Hematopoietic multipotent progenitor cell treated with erythropoietin and hydrocortisone succinate and interleukin-3 and kit ligand, for 6 days (in vitro differentiated cells): ENCODE measurements around the gene ASB2.

Experiments
- DNase-seq: peaks from one replicate; pipeline ENCODE4 v3.0.0-alpha.2; 2015

ASB2 gene

GRCh38 chr14:94001016-94001415 lies 24.6 kb upstream of the ASB2 start:
- DNase-seq: no peak

DNA sequence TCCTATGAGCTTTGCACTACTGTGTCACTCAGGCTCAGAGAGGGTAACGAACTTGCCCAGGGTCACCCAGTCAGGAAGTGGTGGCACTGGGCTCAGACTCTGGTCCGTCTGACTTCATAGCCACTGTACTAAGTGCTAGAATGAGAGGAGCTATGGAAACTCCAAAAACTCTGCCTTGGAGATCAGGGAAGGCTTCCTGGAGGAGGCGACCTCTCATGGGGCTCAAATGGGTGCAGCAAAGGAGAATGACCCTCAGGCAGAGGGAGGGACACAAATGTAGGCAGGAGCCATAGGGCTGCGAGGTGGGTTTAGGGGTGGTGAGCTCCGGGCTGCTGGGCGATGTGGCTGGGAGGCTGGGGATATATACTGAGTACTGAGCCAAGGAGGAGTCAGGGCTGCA lies 23.9 kb upstream of the ASB2 start:
- no peak for DNase-seq

DNA sequence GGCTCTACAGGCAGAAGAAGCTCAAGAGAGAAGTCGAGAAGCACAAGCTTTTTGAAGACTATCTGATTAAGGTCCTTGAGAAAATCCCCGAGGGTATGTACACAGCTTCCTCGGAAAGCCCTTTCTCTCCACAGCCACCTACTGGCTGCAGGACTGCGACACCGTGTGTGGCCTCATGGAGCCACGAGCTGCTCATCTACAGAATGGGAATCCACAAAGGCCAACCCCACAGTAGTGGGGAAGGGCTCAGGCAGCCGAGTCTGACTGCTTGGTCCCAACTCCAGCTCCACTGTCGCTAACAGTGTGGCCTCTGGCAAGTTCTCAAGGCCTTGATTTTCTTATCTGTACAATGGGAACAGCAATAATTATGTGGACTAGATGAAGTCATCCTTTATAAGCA lies 23.2 kb upstream of the ASB2 start:
- DNase-seq: no peak

DNA sequence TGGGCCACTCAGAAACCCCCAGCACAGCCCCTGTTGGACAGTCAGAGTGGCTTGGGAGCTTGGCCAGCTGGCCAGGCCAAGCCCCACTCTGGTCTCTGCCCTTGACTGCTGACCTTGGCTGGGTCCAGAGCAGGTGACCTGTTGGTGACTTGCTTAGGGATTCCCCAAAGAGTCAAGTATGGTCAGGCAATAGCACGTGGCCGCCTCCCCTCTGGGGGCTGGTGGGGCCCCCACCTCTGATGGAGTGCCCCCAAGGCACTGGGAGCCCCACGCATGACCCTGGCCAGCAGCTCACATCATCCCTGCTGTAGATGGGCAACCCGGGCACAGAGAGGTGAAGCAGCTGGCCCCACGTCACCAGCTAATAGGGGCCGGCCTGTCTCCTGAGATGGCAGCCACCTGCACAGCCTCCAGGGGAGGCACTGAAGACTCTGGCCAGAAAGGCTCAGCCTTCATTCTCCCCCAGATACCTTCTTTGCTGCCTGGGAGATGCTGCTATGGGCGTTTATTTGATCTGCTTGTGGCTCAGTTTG lies 22.6 kb upstream of the ASB2 start:
- DNase-seq: no peak

DNA sequence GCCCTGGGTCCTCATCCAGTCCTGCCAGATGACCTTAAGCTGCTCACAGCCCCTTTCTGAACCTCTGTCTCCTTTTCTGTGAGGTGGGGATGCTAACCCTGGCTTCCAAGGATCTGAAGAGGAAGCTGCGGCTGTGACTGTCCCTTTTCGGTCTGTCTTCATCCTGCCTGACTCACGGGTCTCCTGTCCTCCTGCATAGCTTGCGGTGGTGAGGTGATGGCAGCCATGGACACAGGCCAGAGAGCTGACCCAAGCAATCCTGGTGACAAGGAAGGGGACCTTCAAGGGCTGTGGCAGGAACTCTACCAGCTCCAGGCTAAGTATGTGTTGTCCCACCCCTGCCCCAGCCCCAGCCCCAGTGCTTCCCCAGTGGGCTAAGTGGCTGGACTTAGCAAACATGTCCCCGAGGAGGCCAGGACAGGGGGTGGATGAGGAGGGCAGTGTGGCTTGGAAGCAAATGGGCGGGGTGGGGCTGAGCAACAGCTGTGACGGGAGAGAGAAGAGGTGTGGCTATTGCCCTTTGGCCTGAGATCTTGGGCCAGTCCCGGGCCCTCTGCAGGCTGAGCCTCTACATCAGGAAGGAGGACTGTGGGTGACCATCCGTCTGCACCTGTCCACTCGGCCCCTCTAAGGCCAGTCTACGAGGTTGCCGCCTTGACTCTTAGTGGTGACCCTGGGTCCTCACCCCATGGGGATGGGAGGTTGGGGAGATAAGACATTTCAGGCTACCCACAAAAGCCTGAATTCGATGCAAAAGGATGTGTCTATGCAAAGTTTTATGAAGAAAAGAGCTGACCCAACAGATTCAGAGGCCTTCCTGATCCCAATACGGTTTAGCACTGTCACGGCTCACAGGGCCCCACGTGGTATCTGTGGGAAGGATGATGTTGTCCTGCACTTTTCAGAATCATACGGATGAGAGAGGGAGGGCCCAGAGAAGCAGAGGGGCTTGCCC lies 21.8 kb upstream of the ASB2 start:
- no peak for DNase-seq

- DNase-seq: no peak
Measured at GRCh38 chr14:93997082-93997481, 20.7 kb upstream of the ASB2 start, which contains the start of gene CCDC197. Gene CCDC197 (plus strand): TSS chr14:93997301. CDS start chr14:93998132, 831 bp downstream.

DNA sequence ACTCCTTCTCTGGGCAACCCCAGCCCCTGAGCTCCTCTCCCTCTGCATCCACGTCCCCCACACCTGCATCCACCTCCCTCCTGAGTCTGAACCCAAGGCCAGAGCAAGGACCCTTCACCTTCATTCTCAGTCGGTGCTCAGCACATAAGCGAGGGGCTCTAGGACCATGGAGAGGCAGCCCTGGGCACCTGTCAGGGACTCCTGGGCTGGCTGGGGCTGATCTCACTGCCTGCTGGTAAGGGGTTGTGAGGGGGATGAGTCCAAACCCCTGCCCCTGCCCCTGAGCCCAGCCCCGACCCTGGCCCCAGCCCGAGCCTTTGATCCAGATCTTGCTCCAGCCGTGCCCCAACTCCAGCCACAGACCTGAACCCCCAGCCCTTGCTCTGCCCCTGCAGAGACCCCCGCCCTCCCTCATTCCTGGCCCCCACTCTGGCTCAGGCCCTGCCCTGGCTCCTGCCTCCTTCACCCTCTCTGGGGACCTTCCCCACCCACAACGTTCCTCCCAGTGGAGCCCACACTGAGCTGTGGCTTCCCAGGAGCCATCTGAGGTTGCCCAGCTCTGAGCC lies 19.8 kb upstream of the ASB2 start:
- no peak for DNase-seq

DNA sequence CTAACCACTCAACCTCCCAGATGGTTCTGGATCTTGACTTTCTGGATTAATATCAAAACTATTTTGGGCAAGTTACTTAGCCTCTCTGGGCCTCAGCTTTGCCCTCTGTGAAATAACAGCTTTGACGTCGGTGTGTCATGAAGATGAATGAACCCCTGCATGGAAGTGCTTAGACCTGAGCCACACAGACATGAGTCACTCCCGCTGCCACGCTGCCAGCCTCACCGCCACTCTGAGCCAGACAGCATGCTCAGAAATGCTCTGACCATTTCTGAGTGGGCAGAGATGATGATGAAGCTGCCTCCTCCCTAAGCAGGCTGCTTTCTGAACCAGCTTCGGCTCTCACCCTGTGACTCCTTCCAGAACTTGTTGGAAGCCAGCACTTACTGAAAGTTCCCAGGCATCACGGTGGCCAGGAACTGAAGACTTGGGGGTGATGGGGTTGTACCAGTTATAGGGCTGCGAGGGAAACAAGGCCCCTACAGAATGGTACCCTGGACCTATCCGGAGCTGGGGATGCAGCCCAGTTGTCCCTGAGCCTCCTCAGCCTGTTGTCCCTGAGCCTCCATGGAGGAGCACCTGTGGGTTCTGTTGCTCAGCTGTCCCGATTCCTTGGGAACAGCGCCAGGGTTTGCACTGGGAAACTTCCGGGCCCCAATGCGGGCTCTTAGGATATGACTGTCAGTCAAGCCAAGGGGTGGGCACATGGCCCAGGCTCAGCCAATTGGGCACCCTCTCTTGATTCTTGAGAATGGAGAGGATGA lies 18.7 kb upstream of the ASB2 start:
- DNase-seq: no peak

DNA sequence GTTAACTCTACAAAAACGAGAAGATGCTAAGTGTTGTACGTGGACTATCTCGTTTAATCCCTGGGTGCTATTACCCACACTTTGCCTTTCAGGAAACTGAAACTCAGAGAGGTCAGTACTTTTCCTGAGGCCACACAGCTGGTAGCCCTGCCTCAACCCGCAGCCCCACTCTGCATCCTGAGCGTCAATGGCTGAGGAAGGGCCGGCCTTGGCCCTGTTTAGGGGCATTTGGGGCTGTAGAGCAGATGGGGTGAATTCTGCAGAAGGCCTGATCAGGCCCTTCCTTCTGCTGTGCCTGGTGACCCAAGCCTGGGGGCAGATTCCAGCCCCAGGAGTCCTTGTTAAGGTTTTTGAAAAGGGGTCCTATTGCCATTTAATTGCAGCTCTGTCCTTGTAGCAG lies 17.0 kb upstream of the ASB2 start:
- no peak for DNase-seq

- no peak for DNase-seq
Measured at GRCh38 chr14:93991649-93992048, 15.3 kb upstream of the ASB2 start.

DNA sequence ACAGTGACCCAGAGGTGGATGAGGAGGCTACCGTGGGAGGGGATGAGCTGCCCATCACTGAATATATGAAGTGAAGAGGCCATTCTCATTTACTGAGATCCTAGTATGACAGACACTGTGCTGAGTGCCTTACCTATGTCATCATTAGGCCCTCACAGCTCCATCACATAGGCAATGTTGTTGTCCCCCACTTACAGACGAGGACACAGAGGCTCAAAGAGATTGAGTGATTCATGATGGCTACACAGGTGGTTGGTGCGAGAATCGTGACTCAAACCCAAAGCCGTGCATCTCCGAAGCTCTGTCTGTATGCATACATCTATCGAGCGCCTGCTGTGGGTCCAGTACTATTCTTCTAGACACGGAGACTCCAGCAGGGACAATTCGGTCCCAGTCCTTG lies 14.8 kb upstream of the ASB2 start:
- DNase-seq: no peak

DNA sequence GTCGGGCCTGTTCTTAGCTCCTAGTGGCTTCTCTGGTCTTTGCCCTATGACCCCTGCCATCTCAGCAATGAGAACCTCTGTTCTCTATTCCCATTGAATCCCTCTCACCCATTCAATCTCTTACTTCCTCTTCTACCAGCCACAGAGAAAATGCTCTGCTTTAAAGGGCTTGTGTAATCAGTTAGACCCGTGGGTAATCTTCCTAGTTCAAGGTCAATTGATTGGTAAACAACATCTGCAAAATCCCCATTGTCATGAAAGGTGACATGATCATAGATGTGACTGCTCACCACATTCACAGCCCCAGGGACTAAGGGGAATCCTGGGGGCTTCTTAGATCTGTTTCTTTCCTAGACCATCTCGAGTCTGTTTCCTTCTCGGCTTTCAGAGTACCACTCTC lies 13.6 kb upstream of the ASB2 start:
- DNase-seq: peak; percentile 16

DNA sequence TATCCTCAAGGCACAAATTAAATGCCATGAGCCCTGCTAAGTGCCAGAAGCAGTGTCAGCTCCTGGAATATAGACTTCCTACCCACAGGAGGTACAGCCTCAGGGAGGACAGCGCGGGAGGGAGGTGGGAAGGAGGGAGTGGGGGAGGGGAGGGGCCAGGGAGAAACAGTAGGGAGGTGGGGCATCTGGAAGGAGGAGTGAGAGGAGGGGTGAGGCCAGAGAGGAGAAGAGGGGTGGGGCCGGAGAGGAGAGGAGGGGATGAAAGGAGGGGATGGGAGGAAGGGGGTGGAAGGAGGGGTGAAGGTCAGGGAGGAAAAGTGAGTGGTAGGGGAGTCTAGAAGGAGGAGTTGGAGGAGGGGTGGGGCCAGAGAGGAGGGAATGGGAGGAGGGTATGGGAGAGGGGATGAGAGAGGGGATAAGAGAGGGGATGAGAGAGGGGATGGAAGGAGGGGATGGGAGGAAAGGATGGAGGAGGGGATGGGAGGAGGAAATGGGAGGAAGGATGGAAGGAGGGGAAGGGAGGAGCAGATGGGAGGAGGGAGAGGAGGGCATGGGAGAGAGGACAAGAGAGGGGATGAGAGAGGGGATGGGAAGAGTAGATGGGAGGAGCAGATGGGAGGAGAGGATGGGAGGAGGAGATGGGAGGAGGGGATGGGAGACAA lies 11.6 kb upstream of the ASB2 start:
- no peak for DNase-seq

DNA sequence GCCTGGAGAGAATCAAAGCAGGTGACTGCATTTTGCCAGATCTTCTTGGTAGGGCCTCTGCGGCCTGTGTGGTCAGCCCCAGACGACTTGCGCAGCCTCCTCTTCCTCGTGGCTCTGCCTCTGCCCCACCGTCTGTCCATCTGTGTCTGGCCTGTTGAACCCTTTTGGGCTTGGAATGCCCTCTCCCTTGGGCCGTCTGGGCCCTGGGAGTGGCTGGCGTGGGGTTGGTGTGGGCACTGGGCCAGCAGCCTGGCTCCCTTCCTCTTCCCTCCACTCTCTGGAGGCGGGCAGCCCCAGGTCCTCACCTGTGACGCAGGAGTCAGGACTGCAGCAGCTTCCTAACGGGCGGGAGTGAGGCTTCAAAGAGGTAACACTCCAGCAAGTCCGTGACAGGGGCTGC lies 11.0 kb upstream of the ASB2 start:
- no peak for DNase-seq

GRCh38 chr14:93986955-93987354 lies 10.6 kb upstream of the ASB2 start:
- no peak for DNase-seq

- peak; percentile 38 for DNase-seq
Measured at GRCh38 chr14:93984987-93985410, 8.6 kb upstream of the ASB2 start.

DNA sequence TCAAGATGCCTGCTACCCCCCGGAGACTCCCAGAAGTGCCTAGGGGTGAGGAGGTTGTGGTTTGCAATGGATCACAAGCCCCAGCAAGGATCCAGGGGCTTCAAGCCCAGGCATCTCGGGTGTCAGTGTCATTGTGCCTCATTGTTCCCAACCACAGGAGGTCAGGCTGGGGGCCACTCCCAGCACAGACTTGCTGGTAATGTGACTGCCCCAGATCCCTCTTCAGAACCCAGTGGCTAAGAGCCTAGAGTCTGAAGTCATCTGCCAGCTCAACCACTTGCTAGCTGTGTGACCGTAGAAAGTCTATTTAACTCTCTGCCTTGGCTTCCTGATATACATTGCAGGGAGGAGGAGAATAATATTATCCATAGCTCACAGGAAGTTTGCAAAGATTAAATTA lies 7.7 kb upstream of the ASB2 start:
- no peak for DNase-seq

GRCh38 chr14:93982230-93983007 lies 6.0 kb upstream of the ASB2 start:
- no peak for DNase-seq

GRCh38 chr14:93981316-93982229 lies 5.2 kb upstream of the ASB2 start:
- DNase-seq: no peak

DNA sequence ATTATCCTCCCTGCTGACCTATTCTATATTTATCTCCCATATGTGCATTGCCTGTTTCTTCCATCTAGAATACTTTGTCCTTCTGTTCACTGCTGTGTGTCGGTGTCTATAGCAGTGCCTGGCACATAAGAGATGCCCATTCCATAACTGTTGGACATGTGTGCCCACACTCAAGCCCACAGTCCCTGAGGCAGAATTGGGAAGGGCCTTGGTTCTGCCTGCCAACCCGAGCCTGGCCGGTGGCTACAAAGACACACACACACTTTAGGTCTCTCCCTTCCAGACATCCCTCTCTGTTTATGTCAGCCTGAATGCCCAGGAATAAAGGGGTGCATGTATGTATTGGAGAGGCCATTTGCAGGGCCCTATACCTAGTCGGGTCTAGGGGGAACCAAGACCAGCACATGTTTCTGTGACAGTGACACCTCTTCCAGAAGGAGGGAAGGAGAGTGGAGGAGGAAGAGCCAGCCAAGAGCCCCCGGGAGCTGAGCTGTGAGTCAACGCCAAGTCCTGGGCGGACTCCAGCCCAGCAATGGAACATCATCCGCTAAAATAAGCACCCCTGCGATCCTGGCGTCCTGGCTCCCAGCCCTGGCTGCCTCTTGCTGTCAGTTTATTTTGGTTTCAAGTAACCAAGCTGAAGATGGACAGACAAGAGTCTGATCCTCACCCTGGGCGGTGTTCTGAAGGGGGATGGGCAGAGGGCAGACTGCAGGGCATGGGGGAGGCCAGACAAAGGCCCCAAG lies 4.3 kb upstream of the ASB2 start:
- DNase-seq: no peak
